Activated CD4-positive, alpha-beta memory T cell treated with anti-CD3 and anti-CD28 coated beads for 36 hours (primary cell): ENCODE measurements around the gene OR4X2. TPM values are rescaled to one million over a fixed set of nuclear protein-coding genes. Genes with fewer than 3 reads are reported as not detected.
"Not testable (repeated sequence)": the region's sequence is repeated elsewhere in the genome, so short reads cannot be mapped to it uniquely, and the experiment has no call there.

Experiments
- CTCF ChIA-PET: fragments of 350-600 bp; sonication (Branson Sonifier 250); formaldehyde crosslinking; loops from one replicate; lab custom pipeline; 2021; ENCODE audit warnings: antibody characterized with exemption, inconsistent platforms; lab: Charles Lee
- POLR2A ChIA-PET: fragments of 350-600 bp; sonication (Branson Sonifier 250); formaldehyde crosslinking; loops from one replicate; lab custom pipeline; 2021; ENCODE audit warnings: antibody characterized with exemption; lab: Charles Lee
- DNase-seq: peaks from one replicate; pipeline ENCODE4 v3.0.0-alpha.2; 2020
- H3K27ac Mint-ChIP-seq: one replicate; pipeline ENCODE4 v1.8.0; 2021; ENCODE audit warnings: mixed read lengths
- H3K27me3 Mint-ChIP-seq: one replicate; pipeline ENCODE4 v1.8.0; 2021; ENCODE audit warnings: mixed read lengths
- H3K36me3 Mint-ChIP-seq: one replicate; pipeline ENCODE4 v1.8.0; 2021; ENCODE audit warnings: mixed read lengths
- H3K4me1 Mint-ChIP-seq: one replicate; pipeline ENCODE4 v1.8.0; 2021; ENCODE audit warnings: low read depth, mixed read lengths
- H3K4me3 Mint-ChIP-seq: one replicate; pipeline ENCODE4 v1.8.0; 2021; ENCODE audit warnings: mild to moderate bottlenecking, mixed read lengths
- H3K9me3 Mint-ChIP-seq: one replicate; pipeline ENCODE4 v1.8.0; 2021; ENCODE audit warnings: mixed read lengths
- intact Hi-C: fragments of 100-400 bp; cut with micrococcal nuclease; formaldehyde crosslinking; loops from one replicate; pipeline ENCODE4 v1.15.1; 2023
- total RNA-seq, 2 experiments: library from RNA; stranded (reverse); gene quantifications; one replicate each; pipeline ENCODE4 v1.2.3, GENCODE V29; 2021

The OR4X2 gene, protein sequence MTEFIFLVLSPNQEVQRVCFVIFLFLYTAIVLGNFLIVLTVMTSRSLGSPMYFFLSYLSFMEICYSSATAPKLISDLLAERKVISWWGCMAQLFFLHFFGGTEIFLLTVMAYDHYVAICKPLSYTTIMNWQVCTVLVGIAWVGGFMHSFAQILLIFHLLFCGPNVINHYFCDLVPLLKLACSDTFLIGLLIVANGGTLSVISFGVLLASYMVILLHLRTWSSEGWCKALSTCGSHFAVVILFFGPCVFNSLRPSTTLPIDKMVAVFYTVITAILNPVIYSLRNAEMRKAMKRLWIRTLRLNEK
- not detected for total RNA-seq

- Mint-ChIP-seq H3K4me1 (no peaks in the 10 kb centered on the region), H3K27ac (no peak within 1 kb of the TSS), H3K9me3 (peaks cover 11% of the 10 kb centered on the region), H3K4me3 (no peak within 1 kb of the TSS), H3K27me3 (peaks cover 16% of the 10 kb centered on the region), H3K36me3 (peaks cover 3% of the 10 kb centered on the region)
- DNase-seq = no peak
- intact Hi-C loops = no loop called here
- ChIA-PET CTCF (no interaction called here), POLR2A (no interaction called here)
Measured at GRCh38 chr11:48244804-48245203, at the start of gene OR4X2. Gene OR4X2 (plus strand): TSS chr11:48245104. CDS start chr11:48245104, 0 bp downstream.

DNA sequence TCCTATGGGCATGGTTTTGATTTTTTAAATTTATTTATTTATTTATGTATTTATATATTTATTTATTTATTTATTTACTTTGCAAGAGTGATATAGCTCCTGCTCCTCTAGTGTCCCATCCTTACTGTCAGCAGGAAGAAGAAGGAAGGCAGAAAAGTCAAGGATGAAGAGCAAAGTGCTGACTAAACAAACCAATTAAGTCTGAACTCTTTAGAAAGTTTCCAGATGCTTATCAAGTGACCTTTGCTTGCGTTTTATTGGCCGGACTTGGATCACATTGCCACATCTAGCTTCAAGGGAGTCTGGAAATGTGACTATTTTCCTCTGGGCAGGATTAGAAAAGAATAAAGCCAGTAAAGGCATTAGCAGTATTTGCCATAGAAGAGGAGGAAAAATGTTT lies 37.0 kb upstream of the OR4X2 start:
- Mint-ChIP-seq H3K4me3 (no peak overlapping the region), H3K27ac (no peak overlapping the region), H3K4me1 (no peaks in the 10 kb centered on the region), H3K27me3 (peaks cover 3% of the 10 kb centered on the region), H3K36me3 (no peaks in the 10 kb centered on the region), H3K9me3 (no peaks in the 10 kb centered on the region)
- POLR2A ChIA-PET = no interaction called here
- intact Hi-C loops = no loop called here
- no peak for DNase-seq
- CTCF ChIA-PET = no interaction called here

- H3K27me3 Mint-ChIP-seq = peaks cover 3% of the 10 kb centered on the region
- ChIA-PET CTCF (no interaction called here), POLR2A (no interaction called here)
- H3K36me3 Mint-ChIP-seq = no peaks in the 10 kb centered on the region
- intact Hi-C loops = loop anchor here (1.0 kb wide), 1 partner anchor 38 kb away; no protein-coding TSS in a partner anchor
- no peak for DNase-seq
- H3K27ac Mint-ChIP-seq = no peak overlapping the region
- H3K4me3 Mint-ChIP-seq = no peak overlapping the region
- H3K9me3 Mint-ChIP-seq = no peaks in the 10 kb centered on the region
- H3K4me1 Mint-ChIP-seq = no peaks in the 10 kb centered on the region
Measured at GRCh38 chr11:48210052-48210451, 34.9 kb upstream of the OR4X2 start.

DNA sequence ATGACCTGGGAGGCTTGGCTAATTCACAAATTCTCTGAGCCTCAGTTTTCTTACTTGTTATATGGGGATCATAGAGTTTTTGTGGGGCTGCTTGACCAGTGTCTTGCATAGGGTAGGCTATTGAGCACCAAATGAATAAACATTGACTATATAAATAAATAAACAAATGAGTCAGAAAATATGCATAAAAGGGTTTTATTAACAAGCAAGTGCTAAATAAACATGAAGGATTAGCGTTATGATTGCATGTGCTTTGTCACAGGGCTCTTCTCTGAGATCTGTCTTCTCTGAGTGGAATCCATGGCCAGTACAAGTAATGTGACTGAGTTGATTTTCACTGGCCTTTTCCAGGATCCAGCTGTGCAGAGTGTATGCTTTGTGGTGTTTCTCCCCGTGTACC lies 28.4 kb upstream of the OR4X2 start, which contains the start of gene OR4B1:
Gene OR4B1, plus strand, starts transcription at position 301 of the 400 bp plus-strand sequence. Its CDS starts 0 bp downstream, at position 301.
- Mint-ChIP-seq H3K27ac (no peak within 1 kb of the TSS), H3K4me3 (no peak within 1 kb of the TSS), H3K36me3 (no peaks in the 10 kb centered on the region), H3K9me3 (no peaks in the 10 kb centered on the region), H3K4me1 (no peaks in the 10 kb centered on the region), H3K27me3 (no peaks in the 10 kb centered on the region)
- intact Hi-C loops = no loop called here
- POLR2A ChIA-PET = no interaction called here
- DNase-seq = no peak
- CTCF ChIA-PET = no interaction called here

DNA sequence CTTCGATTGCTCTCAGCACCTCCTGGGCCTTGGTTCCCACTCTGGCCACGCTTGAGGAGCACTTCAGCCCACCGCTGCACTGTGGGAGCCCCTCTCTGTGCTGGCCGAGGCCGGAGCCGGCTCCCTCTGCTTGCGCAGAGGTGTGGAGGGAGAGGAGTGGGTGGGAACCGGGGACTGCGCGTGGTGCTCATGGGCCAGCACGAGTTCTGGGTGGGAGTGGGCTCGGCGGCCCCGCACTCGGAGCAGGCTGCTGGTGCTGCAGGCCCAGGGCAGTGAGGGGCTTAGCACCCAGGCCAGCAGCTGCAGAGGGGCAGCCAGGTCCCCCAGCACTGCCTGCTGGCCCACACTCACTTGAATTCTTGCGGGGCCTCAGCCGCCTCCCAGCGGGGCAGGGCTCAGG lies 16.1 kb upstream of the OR4X2 start:
- no peak overlapping the region for H3K4me3 Mint-ChIP-seq
- H3K27me3 Mint-ChIP-seq = peaks cover 1% of the 10 kb centered on the region
- H3K4me1 Mint-ChIP-seq = no peaks in the 10 kb centered on the region
- DNase-seq = no peak
- H3K36me3 Mint-ChIP-seq = no peaks in the 10 kb centered on the region
- intact Hi-C loops = no loop called here
- ChIA-PET CTCF (no interaction called here), POLR2A (interaction anchor here (0.7 kb wide), 1 partner anchor 11 kb away, joined by 4 read pairs; no protein-coding TSS in a partner anchor)
- peaks cover 4% of the 10 kb centered on the region for H3K9me3 Mint-ChIP-seq
- no peak overlapping the region for H3K27ac Mint-ChIP-seq

DNA sequence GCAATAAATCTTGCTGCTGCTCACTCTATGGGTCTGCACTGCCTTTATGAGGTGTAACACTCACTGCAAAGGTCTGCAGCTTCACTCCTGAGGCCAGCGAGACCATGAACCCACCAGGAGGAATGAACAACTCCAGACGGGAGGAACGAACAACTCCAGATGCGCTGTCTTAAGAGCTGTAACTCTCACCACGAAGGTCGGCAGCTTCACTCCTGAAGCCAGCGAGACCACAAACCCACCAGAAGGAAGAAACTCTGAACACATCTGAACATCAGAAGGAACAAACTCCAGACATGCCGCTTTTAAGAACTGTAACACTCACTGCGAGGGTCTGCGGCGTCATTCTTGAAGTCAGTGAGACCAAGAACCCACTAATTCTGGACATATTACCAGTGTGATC lies 14.8 kb upstream of the OR4X2 start:
- H3K27ac Mint-ChIP-seq, CTCF ChIA-PET, POLR2A ChIA-PET, H3K36me3 Mint-ChIP-seq, intact Hi-C loops, H3K9me3 Mint-ChIP-seq, H3K4me1 Mint-ChIP-seq, H3K4me3 Mint-ChIP-seq, DNase-seq, H3K27me3 Mint-ChIP-seq: not testable (repeated sequence)

DNA sequence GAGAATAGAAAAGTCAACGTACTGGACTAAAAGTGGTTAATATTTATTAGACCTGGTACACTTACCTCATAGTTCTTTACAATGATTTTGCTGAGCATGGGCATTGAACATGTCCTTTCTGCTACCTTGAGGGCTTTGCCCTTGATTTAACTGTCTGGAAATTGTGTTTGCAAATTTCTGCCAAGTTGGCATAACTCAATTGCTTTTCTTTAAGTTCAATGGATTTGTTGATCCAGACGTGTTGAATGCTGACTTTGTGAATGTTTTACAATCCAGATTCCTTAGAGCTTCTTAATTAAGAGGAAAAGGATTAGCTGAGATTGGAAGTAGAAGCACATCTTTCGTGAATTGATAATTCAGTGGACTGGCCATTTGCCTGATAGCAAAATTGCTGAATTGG lies 7.2 kb upstream of the OR4X2 start:
- no peaks in the 10 kb centered on the region for H3K4me1 Mint-ChIP-seq
- POLR2A ChIA-PET = no interaction called here
- peaks cover 3% of the 10 kb centered on the region for H3K36me3 Mint-ChIP-seq
- intact Hi-C loops = no loop called here
- no peak for DNase-seq
- CTCF ChIA-PET = no interaction called here
- peaks cover 3% of the 10 kb centered on the region for H3K9me3 Mint-ChIP-seq
- no peak overlapping the region for H3K4me3 Mint-ChIP-seq
- peaks cover 19% of the 10 kb centered on the region for H3K27me3 Mint-ChIP-seq
- H3K27ac Mint-ChIP-seq = no peak overlapping the region

DNA sequence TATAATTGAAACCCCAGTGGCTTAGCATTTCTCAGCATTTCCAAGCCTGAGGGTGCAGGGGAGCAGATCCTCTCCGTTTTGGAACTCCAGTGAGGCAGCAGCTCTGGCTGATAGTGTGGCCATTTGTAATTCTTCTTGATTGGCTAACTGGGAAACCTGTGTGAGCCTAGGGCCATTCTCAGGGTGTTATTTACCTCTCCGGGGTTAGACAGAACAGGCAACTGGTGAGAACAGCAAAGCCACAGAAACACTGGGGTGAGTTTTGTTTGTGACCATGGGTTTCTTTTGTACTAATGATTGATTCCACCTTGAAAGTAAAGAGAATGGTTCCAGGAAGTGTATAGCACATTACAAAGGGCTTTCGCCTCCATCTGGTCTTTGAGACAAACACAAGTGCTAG lies 2.4 kb upstream of the OR4X2 start:
- H3K27me3 Mint-ChIP-seq = peaks cover 18% of the 10 kb centered on the region
- H3K4me1 Mint-ChIP-seq = no peaks in the 10 kb centered on the region
- no peak overlapping the region for H3K4me3 Mint-ChIP-seq
- peaks cover 3% of the 10 kb centered on the region for H3K9me3 Mint-ChIP-seq
- DNase-seq = no peak
- intact Hi-C loops = no loop called here
- H3K36me3 Mint-ChIP-seq = peaks cover 3% of the 10 kb centered on the region
- H3K27ac Mint-ChIP-seq = no peak overlapping the region
- ChIA-PET POLR2A (no interaction called here), CTCF (no interaction called here)

- Mint-ChIP-seq H3K27me3 (peaks cover 7% of the 10 kb centered on the region), H3K36me3 (no peaks in the 10 kb centered on the region), H3K9me3 (peaks cover 8% of the 10 kb centered on the region), H3K4me1 (no peaks in the 10 kb centered on the region), H3K27ac (no peak overlapping the region), H3K4me3 (no peak overlapping the region)
- intact Hi-C loops = no loop called here
- ChIA-PET POLR2A (no interaction called here), CTCF (no interaction called here)
- DNase-seq = no peak
Measured at GRCh38 chr11:48248902-48249301, 4.0 kb downstream of the OR4X2 start.

GRCh38 chr11:48261600-48261999 lies 16.7 kb downstream of the OR4X2 start:
- no peak for DNase-seq
- Mint-ChIP-seq H3K9me3 (no peaks in the 10 kb centered on the region), H3K27me3 (peaks cover 8% of the 10 kb centered on the region), H3K36me3 (no peaks in the 10 kb centered on the region), H3K27ac (no peak overlapping the region), H3K4me3 (no peak overlapping the region), H3K4me1 (peaks cover 6% of the 10 kb centered on the region)
- ChIA-PET POLR2A (no interaction called here), CTCF (no interaction called here)
- intact Hi-C loops = no loop called here

DNA sequence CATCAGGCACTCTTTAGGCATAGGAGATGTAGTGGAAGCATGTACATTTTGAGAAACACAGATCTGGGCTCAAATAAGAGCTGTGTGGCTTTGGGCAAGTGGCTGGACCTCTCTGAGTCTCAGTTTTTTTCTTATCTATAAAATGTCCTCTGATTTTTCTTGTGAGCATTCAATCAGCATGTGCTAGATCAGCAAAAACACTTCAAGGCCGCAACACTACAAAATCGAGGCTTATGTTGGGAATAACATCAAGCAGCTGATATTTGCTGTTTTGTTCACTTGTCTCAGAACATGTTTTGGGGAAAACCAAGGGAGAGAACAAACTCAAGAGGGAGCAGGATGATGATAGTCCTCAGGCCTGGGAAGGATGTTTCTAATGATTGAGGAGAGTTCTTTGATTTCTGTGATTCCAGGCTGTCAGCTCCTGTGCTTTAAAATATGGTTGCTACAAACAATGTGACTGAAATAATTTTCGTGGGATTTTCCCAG lies 18.6 kb downstream of the OR4X2 start, which contains the start of gene OR4X1:
Gene OR4X1, plus strand, starts transcription at position 439 of the 489 bp plus-strand sequence. Its CDS starts 0 bp downstream, at position 439.
- POLR2A ChIA-PET = no interaction called here
- CTCF ChIA-PET = no interaction called here
- no peak within 1 kb of the TSS for H3K27ac Mint-ChIP-seq
- H3K4me3 Mint-ChIP-seq = no peak within 1 kb of the TSS
- peaks cover 6% of the 10 kb centered on the region for H3K4me1 Mint-ChIP-seq
- no peaks in the 10 kb centered on the region for H3K36me3 Mint-ChIP-seq
- H3K9me3 Mint-ChIP-seq = no peaks in the 10 kb centered on the region
- intact Hi-C loops = no loop called here
- no peak for DNase-seq
- H3K27me3 Mint-ChIP-seq = no peaks in the 10 kb centered on the region

- DNase-seq = no peak
- CTCF ChIA-PET = no interaction called here
Measured at GRCh38 chr11:48270621-48271020, 25.7 kb downstream of the OR4X2 start.

GRCh38 chr11:48272606-48273005 lies 27.7 kb downstream of the OR4X2 start:
- H3K4me3 Mint-ChIP-seq = no peak overlapping the region
- H3K4me1 Mint-ChIP-seq = peaks cover 2% of the 10 kb centered on the region
- no peak overlapping the region for H3K27ac Mint-ChIP-seq
- H3K9me3 Mint-ChIP-seq = no peaks in the 10 kb centered on the region
- ChIA-PET CTCF (no interaction called here), POLR2A (no interaction called here)
- H3K27me3 Mint-ChIP-seq = no peaks in the 10 kb centered on the region
- H3K36me3 Mint-ChIP-seq = no peaks in the 10 kb centered on the region
- intact Hi-C loops = no loop called here
- DNase-seq = no peak

More at GRCh38 chr11:48270621-48271020, 25.7 kb downstream of the OR4X2 start:
- no peak overlapping the region for H3K27ac Mint-ChIP-seq
- no peaks in the 10 kb centered on the region for H3K27me3 Mint-ChIP-seq
- POLR2A ChIA-PET = no interaction called here
- no peaks in the 10 kb centered on the region for H3K9me3 Mint-ChIP-seq
- H3K4me3 Mint-ChIP-seq = no peak overlapping the region
- H3K36me3 Mint-ChIP-seq = no peaks in the 10 kb centered on the region
- peaks cover 2% of the 10 kb centered on the region for H3K4me1 Mint-ChIP-seq
- intact Hi-C loops = no loop called here
